ENCODE measurements around the gene GRM2.

GRM2 gene

GRCh38 chr3:51706021-51706485, 815 bp upstream of the GRM2 start:
- no peak for DNase-seq

DNA sequence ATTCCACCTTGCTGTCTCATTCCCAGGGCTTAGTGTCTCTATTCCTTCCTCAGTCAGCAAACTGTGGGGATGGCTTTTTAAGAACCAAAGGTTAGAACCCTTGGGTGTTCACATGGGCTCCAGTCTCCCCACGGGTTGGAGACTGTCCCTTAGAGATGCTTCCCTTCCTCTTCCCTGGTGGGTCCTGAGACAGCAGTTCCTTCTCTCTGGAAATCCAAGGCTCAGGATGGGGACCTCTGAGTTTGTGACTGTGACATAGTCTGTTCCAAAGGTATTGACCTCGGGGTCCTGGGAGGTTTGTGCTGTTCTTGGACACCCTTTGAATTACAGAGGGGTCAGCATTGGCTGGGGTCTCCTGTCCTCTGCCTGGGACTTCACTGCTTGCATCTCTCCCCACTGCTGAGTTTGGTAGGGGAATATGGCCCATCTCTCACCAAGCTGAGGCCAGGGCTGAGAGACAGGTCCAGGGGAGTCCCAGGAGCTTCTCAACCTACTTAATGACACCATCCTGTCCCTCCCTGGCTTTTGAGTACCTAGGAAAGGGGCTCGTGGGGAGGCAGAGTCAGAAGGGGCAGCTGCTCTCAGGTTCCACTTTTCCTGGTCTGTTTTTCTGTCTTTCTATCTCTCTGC, 1.5 kb downstream of the GRM2 start:
- no peak for DNase-seq

DNA sequence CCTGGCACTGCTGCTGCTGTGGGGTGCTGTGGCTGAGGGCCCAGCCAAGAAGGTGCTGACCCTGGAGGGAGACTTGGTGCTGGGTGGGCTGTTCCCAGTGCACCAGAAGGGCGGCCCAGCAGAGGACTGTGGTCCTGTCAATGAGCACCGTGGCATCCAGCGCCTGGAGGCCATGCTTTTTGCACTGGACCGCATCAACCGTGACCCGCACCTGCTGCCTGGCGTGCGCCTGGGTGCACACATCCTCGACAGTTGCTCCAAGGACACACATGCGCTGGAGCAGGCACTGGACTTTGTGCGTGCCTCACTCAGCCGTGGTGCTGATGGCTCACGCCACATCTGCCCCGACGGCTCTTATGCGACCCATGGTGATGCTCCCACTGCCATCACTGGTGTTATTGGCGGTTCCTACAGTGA, 2.1 kb downstream of the GRM2 start:
- no peak for DNase-seq

DNA sequence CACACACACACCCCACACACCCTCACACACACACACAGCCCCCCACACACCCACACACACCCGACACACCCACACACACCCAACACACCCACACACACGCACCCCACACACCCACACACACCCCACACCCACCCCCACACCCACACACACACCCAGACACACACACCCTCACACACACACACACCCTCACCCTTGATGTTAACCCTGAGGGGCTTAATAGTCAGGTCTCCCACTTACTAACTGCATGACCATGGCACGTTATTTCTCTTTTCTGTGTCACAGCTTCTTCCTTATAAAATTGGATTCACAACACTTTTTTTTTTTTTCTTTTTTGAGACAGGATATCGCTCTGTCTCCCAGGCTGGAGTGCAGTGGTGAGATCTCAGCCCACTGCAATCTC, 2.8 kb downstream of the GRM2 start:
- no peak for DNase-seq

- DNase-seq: peak; percentile 41
Measured at GRCh38 chr3:51710631-51711351, 3.9 kb downstream of the GRM2 start.

- no peak for DNase-seq
Measured at GRCh38 chr3:51711352-51712037, 4.6 kb downstream of the GRM2 start.

- no peak for DNase-seq
Measured at GRCh38 chr3:51712038-51712420, 5.2 kb downstream of the GRM2 start.

- no peak for DNase-seq
Measured at GRCh38 chr3:51712511-51712931, 5.7 kb downstream of the GRM2 start.

DNA sequence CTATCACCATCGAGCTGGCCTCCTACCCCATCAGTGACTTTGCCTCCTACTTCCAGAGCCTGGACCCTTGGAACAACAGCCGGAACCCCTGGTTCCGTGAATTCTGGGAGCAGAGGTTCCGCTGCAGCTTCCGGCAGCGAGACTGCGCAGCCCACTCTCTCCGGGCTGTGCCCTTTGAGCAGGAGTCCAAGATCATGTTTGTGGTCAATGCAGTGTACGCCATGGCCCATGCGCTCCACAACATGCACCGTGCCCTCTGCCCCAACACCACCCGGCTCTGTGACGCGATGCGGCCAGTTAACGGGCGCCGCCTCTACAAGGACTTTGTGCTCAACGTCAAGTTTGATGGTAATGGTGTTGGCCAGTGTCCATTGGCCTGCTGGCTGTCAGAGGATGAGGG, 6.1 kb downstream of the GRM2 start:
- no peak for DNase-seq

DNA sequence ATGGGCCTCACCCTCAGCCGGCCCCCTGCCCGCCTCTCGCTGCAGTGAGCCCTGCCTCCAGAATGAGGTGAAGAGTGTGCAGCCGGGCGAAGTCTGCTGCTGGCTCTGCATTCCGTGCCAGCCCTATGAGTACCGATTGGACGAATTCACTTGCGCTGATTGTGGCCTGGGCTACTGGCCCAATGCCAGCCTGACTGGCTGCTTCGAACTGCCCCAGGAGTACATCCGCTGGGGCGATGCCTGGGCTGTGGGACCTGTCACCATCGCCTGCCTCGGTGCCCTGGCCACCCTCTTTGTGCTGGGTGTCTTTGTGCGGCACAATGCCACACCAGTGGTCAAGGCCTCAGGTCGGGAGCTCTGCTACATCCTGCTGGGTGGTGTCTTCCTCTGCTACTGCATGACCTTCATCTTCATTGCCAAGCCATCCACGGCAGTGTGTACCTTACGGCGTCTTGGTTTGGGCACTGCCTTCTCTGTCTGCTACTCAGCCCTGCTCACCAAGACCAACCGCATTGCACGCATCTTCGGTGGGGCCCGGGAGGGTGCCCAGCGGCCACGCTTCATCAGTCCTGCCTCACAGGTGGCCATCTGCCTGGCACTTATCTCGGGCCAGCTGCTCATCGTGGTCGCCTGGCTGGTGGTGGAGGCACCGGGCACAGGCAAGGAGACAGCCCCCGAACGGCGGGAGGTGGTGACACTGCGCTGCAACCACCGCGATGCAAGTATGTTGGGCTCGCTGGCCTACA, 8.5 kb downstream of the GRM2 start:
- no peak for DNase-seq

- no peak for DNase-seq
Measured at GRCh38 chr3:51715977-51716294, 9.1 kb downstream of the GRM2 start.

GRCh38 chr3:51716805-51717204, 9.9 kb downstream of the GRM2 start:
- no peak for DNase-seq

GRCh38 chr3:51717446-51717845, 10.6 kb downstream of the GRM2 start:
- DNase-seq: no peak

- DNase-seq: no peak
Measured at GRCh38 chr3:51717947-51718346, 11.1 kb downstream of the GRM2 start.

DNA sequence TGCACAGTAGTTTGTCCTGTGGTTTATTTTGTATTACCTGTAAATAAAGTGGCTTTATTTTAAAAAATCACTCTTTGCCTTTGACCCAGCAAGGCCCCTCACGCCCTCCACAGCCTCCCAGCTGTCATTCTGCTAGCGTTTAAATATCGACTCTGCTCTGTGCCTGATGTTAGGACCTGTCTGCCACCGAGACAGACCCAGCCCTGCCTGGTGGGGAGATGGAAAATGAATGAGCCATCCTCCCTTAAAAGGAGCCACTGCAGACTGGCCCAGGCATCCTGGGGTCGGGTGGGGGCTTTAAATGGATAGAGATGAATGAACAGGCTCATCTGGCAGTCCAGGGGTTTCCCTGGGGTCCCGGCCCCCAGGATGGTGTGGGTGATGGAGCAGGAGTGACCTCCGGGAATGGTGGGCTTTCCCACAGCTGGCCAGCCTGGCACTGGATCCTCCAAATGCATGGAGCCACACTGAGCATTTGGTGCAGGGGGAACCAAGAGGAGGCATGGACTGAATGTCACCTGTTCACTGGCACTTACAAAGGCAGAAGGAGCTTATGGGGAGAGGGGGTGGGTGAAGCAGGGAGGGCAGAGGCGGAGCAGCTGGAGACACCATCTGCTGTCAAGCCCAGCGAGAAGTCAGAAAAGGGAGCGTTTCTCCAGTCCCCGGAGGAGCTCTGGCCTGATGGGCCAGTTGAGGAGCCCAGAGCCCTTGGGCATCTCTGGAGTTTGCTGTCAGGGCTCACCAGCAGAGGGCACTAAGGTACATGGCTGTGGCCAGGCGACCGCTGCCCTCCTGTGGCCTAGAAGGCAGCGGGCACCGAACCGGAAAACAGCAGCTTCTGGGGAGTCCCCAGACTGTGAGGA, 11.9 kb downstream of the GRM2 start:
- DNase-seq: peak; percentile 97

- no peak for DNase-seq
Measured at GRCh38 chr3:51719410-51720025, 12.7 kb downstream of the GRM2 start.

GRCh38 chr3:51720292-51721061, 13.6 kb downstream of the GRM2 start:
- DNase-seq: no peak

DNA sequence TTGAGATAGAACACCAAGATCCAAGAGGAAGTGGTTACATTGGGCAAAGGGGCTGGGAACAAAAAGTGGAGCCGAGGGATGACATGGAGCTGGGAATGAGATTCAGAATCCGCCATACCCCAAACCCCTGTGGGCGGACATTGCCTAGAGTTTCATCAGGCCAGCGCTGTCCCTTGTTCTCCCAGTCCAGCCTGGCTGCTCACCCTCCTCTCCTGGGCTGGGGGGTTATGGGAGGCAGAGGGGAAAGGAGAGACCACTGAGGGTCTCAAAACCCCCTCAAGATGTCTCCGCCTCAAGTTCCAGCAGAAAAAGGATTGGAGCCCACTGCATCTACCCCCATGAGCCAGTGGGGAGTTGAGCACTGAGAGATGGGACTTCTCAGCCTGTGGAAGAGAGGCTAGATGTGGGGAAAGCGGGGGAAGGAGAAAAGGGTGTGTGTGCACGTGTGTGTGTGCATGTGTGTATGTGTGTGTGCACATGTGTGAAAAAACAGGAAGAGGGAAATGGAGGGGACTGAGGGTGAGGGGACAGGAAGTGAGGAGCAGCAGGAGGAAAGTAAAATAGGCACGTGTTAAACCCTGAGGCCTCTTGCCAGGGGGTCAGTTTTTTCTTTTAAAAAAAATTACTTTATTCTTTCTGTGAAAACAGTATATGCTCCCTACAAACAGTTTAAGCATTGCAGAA, 14.3 kb downstream of the GRM2 start:
- DNase-seq: no peak

DNA sequence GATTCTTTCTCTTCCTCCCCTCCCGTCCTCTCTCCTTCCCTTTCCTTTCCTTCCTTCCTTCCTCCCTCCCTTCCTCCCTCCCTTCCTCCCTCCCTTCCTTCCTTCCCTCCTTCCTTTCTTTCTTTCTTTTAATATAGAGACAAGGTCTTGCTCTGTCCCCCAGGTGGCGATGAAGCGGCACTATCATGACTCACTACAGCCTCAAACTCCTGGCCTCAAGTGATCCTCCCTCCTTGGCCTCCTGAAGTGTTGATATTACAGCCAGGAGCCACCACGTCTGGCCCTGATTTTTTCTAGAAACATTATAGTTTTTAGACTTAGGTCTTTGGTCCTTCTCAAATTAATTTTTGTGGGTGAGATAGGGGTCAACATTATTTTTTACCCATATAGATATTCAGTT, 15.5 kb downstream of the GRM2 start:
- DNase-seq: no peak

DNA sequence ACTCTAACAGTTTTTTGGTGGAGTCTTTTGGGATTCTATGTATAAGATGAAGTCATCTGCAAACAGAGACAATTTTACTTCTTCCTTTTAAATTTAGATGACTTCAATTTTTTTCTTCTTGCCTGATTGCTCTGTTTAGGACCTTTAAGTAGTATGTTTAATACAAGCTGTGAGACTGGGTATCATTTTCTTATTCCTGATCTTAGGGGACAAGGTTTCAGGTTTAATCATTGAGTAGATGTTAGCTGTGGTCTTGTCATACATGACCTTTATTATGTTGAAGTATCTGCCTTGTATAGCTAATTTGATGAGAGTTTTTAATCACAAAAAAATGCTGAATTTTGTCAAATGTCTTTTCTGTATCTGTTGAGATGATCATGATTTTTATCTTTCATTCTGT, 20.6 kb downstream of the GRM2 start:
- no peak for DNase-seq
